Neural cell (in vitro differentiated cells): ENCODE data around the gene CELA2B. TPM values are rescaled to one million over a fixed set of nuclear protein-coding genes. Genes with fewer than 3 reads are reported as not detected.
"Not testable (repeated sequence)": the region's sequence is repeated elsewhere in the genome, so short reads cannot be mapped to it uniquely, and the experiment has no call there.

Source experiments
- H2AFZ ChIP-seq: fragments of 200-600, 300-800 bp; sonication (generic), shearing (Covaris generic); 2 replicates; pipeline ENCODE4 v1.6.0; 2014; ENCODE audit warnings: low read depth, mild to moderate bottlenecking, antibody characterized with exemption, low read length, moderate library complexity
- H3F3A ChIP-seq: fragments of 200-600 bp; shearing (Covaris generic); 2 replicates; pipeline ENCODE4 v1.6.1; 2016; ENCODE audit warnings: mild to moderate bottlenecking, moderate library complexity, mixed read lengths, antibody characterized with exemption, low read length; ENCODE audit not compliant: insufficient read depth, poor library complexity, severe bottlenecking
- H3K27ac ChIP-seq: fragments of 200-600, 300-800 bp; sonication (generic), shearing (Covaris generic); 2 replicates; pipeline ENCODE4 v1.5.1; 2014; ENCODE audit warnings: mild to moderate bottlenecking, low read length, moderate library complexity
- H3K27me3 ChIP-seq: fragments of 300-800, 200-600 bp; sonication (generic), shearing (Covaris generic); 2 replicates; pipeline ENCODE4 v1.6.0; 2014; ENCODE audit warnings: mild to moderate bottlenecking, low read depth, low read length, moderate library complexity; ENCODE audit not compliant: insufficient read depth
- H3K36me3 ChIP-seq: fragments of 300-800, 200-600 bp; sonication (generic), shearing (Covaris generic); 2 replicates; pipeline ENCODE4 v1.5.1; 2014; ENCODE audit warnings: mild to moderate bottlenecking, antibody characterized with exemption, low read length, moderate library complexity; ENCODE audit not compliant: insufficient read depth
- H3K4me2 ChIP-seq: fragments of 300-800, 200-600 bp; sonication (generic), shearing (Covaris generic); 2 replicates; pipeline ENCODE4 v1.6.0; 2014; ENCODE audit warnings: mild to moderate bottlenecking, low read length
- H3K4me3 ChIP-seq: fragments of 300-800, 200-600 bp; sonication (generic), shearing (Covaris generic); 2 replicates; pipeline ENCODE4 v1.5.1; 2014; ENCODE audit warnings: mild to moderate bottlenecking, low read length, moderate library complexity
- H3K79me2 ChIP-seq: fragments of 200-600 bp; shearing (Covaris generic); replicated peaks from 2 replicates; pipeline ENCODE4 v1.6.0; 2014; ENCODE audit warnings: mild to moderate bottlenecking, low read length, moderate library complexity; ENCODE audit not compliant: insufficient read depth
- H3K9ac ChIP-seq: fragments of 300-800, 200-600 bp; sonication (generic), shearing (Covaris generic); 2 replicates; pipeline ENCODE4 v1.6.1; 2016; ENCODE audit warnings: mild to moderate bottlenecking, low read length, mixed read lengths
- H3K9me2 ChIP-seq: fragments of 200-600 bp; shearing (Covaris generic); 2 replicates; pipeline ENCODE4 v1.6.1; 2016; ENCODE audit warnings: mild to moderate bottlenecking, low read length, mixed read lengths; ENCODE audit not compliant: insufficient read depth
- H3K9me3 ChIP-seq: fragments of 200-600, 300-800 bp; sonication (generic), shearing (Covaris generic); 2 replicates; pipeline ENCODE4 v1.6.1; 2016; ENCODE audit warnings: mild to moderate bottlenecking, mixed run types, low read length, moderate library complexity, mixed read lengths
- H4K20me1 ChIP-seq: fragments of 200-600 bp; shearing (Covaris generic); 2 replicates; pipeline ENCODE4 v1.6.1; 2016; ENCODE audit warnings: mild to moderate bottlenecking, mixed run types; ENCODE audit not compliant: insufficient read depth
- CTCF ChIP-seq: fragments of 450-650 bp; IDR thresholded peaks from 2 replicates; pipeline ENCODE4 v1.5.1; 2014; ENCODE audit warnings: antibody characterized with exemption, mild to moderate bottlenecking, moderate library complexity; ENCODE audit not compliant: poor library complexity, severe bottlenecking
- EP300 ChIP-seq: fragments of 450-650 bp; conservative IDR thresholded peaks from 2 replicates; pipeline ENCODE4 v1.6.1; 2014; ENCODE audit warnings: antibody characterized with exemption, mild to moderate bottlenecking, moderate library complexity; ENCODE audit not compliant: poor library complexity, severe bottlenecking
- EZH2 ChIP-seq: fragments of 200-600, 300-800 bp; shearing (Covaris generic), sonication (generic); IDR thresholded peaks from 2 replicates; pipeline ENCODE4 v1.6.1; 2014; ENCODE audit warnings: antibody characterized with exemption, low read length, borderline replicate concordance, mild to moderate bottlenecking; ENCODE audit not compliant: insufficient read depth, poor library complexity, severe bottlenecking
- MXI1 ChIP-seq: fragments of 450-650 bp; conservative IDR thresholded peaks from 2 replicates; pipeline ENCODE4 v1.6.1; 2014; ENCODE audit warnings: antibody characterized with exemption, mild to moderate bottlenecking; ENCODE audit not compliant: poor library complexity, severe bottlenecking
- POLR2AphosphoS5 ChIP-seq: IDR thresholded peaks from 2 replicates; pipeline ENCODE4 v1.6.1; 2012
- RAD21 ChIP-seq: fragments of 450-650 bp; conservative IDR thresholded peaks from 2 replicates; pipeline ENCODE4 v1.6.1; 2014; ENCODE audit warnings: antibody characterized with exemption, mild to moderate bottlenecking, moderate library complexity
- REST ChIP-seq: IDR thresholded peaks from 2 replicates; pipeline ENCODE4 v1.6.1; 2012; ENCODE audit warnings: borderline replicate concordance
- SMC3 ChIP-seq: fragments of 450-650 bp; conservative IDR thresholded peaks from 2 replicates; pipeline ENCODE4 v1.6.1; 2014; ENCODE audit warnings: antibody characterized with exemption, mild to moderate bottlenecking, moderate library complexity; ENCODE audit not compliant: poor library complexity
- TAF1 ChIP-seq: IDR thresholded peaks from 2 replicates; pipeline ENCODE4 v1.6.1; 2012; ENCODE audit warnings: low read depth
- polyA plus RNA-seq: library from polyadenylated mRNA; depleted of rRNA; stranded (reverse); fragments of >200 nt; gene quantifications from 2 replicates; pipeline ENCODE4 v1.2.3, GENCODE V29; 2014

The CELA2B gene
- polyA plus RNA-seq, 1 donor from 2014 or later = not detected

- H3K36me3 ChIP-seq, H3K9me2 ChIP-seq, H3K4me2 ChIP-seq, H3K27me3 ChIP-seq, H4K20me1 ChIP-seq, H3K4me3 ChIP-seq, H3K27ac ChIP-seq, H3F3A ChIP-seq, H2AFZ ChIP-seq, H3K9ac ChIP-seq, H3K9me3 ChIP-seq, H3K79me2 ChIP-seq: not testable (repeated sequence)
These were observed 4.8 kb upstream of the CELA2B start for GRCh38 chr1:15471067-15471466.

- not testable (repeated sequence) for H3K27me3 ChIP-seq, H3K36me3 ChIP-seq, H3K9ac ChIP-seq, H3K9me3 ChIP-seq, H2AFZ ChIP-seq, H3K4me2 ChIP-seq, H3K79me2 ChIP-seq, H3F3A ChIP-seq, H3K9me2 ChIP-seq, H4K20me1 ChIP-seq, H3K4me3 ChIP-seq, H3K27ac ChIP-seq
These were observed 4.2 kb upstream of the CELA2B start for GRCh38 chr1:15471723-15472122.

GRCh38 chr1:15472587-15472986 lies 3.3 kb upstream of the CELA2B start:
- H3K4me3 ChIP-seq = no peak overlapping the region
- TF ChIP-seq REST (no peak), MXI1 (no peak), SMC3 (no peak), EZH2 (no peak), POLR2AphosphoS5 (no peak), EP300 (no peak)
- no peaks in the 10 kb centered on the region for H3K9me3 ChIP-seq
- no peak overlapping the region for H3K27ac ChIP-seq
- no peak overlapping the region for H3K9ac ChIP-seq
- H3K27me3 ChIP-seq = no peaks in the 10 kb centered on the region
- no peaks in the 10 kb centered on the region for H4K20me1 ChIP-seq
- H3K79me2 ChIP-seq = no peaks in the 10 kb centered on the region
- no peaks in the 10 kb centered on the region for H3K36me3 ChIP-seq
- H3K4me2 ChIP-seq = no peak overlapping the region
- no peaks in the 10 kb centered on the region for H3K9me2 ChIP-seq
- no peak overlapping the region for H2AFZ ChIP-seq
- H3F3A ChIP-seq = no peaks in the 10 kb centered on the region

- Histone ChIP-seq H3K27ac (no peak overlapping the region), H3F3A (no peaks in the 10 kb centered on the region), H3K9ac (no peak overlapping the region), H2AFZ (no peak overlapping the region), H4K20me1 (no peaks in the 10 kb centered on the region), H3K79me2 (no peaks in the 10 kb centered on the region), H3K4me2 (no peak overlapping the region), H3K9me2 (no peaks in the 10 kb centered on the region), H3K4me3 (no peak overlapping the region), H3K27me3 (no peaks in the 10 kb centered on the region), H3K9me3 (no peaks in the 10 kb centered on the region), H3K36me3 (no peaks in the 10 kb centered on the region)
- TF ChIP-seq SMC3 = no peak
- TF ChIP-seq TAF1 = no peak
- TF ChIP-seq CTCF = no peak
- no peak for TF ChIP-seq MXI1
- no peak for TF ChIP-seq RAD21
- no peak for TF ChIP-seq EZH2
- TF ChIP-seq POLR2AphosphoS5 = no peak
- no peak for TF ChIP-seq REST
- TF ChIP-seq EP300 = no peak
These were observed 1.0 kb downstream of the CELA2B start for GRCh38 chr1:15476927-15477326.
